Lower leg skin (tissue), 3 donors: ENCODE results near the gene RAB26.

Experiments
- CTCF ChIP-seq, 3 donors: fragments of 450-650 bp; IDR thresholded peaks; one replicate each; pipeline ENCODE4 v1.5.1; 2016; ENCODE audit warnings: antibody characterized with exemption in 3 of 3, mild to moderate bottlenecking in 3 of 3, moderate library complexity in 2 of 3
- POLR2A ChIP-seq, 2 donors: fragments of 450-650 bp; IDR thresholded peaks; one replicate each; pipeline ENCODE4 v1.6.1; 2016 to 2017; ENCODE audit warnings: antibody characterized with exemption in 2 of 2, mild to moderate bottlenecking in 1 of 2, moderate library complexity in 1 of 2

GRCh38 chr16:2152695-2153506, 4.5 kb downstream of the RAB26 start:
- TF ChIP-seq CTCF (IDR thresholded peaks at IDR 0.05) (no peak), POLR2A (IDR thresholded peaks at IDR 0.05) (no peak)
